LNCaP clone FGC (cell line): ENCODE results near the gene FAM227A.
"Not testable (repeated sequence)": the region's sequence is repeated elsewhere in the genome, so short reads cannot be mapped to it uniquely, and the experiment has no call there.

Experiments
- DNase-seq: peaks from one replicate; pipeline ENCODE4 v3.0.0-alpha.2; 2011; ENCODE audit warnings: low read depth
- H3K4me3 ChIP-seq: 2 replicates; pipeline ENCODE4 v1.5.1; 2011; ENCODE audit warnings: mild to moderate bottlenecking, low read depth, low read length, control low read depth
- TF ChIP-seq, protein P1 (sequence below): IDR thresholded peaks from 2 replicates; pipeline ENCODE4 v1.5.1; 2012; ENCODE audit warnings: mild to moderate bottlenecking; ENCODE audit not compliant: control insufficient read depth, insufficient read depth; ENCODE audit errors: extremely low read depth

The FAM227A gene

GRCh38 chr22:38657045-38657909, 1.1 kb upstream of the FAM227A start:
- TF ChIP-seq, protein P1, sequence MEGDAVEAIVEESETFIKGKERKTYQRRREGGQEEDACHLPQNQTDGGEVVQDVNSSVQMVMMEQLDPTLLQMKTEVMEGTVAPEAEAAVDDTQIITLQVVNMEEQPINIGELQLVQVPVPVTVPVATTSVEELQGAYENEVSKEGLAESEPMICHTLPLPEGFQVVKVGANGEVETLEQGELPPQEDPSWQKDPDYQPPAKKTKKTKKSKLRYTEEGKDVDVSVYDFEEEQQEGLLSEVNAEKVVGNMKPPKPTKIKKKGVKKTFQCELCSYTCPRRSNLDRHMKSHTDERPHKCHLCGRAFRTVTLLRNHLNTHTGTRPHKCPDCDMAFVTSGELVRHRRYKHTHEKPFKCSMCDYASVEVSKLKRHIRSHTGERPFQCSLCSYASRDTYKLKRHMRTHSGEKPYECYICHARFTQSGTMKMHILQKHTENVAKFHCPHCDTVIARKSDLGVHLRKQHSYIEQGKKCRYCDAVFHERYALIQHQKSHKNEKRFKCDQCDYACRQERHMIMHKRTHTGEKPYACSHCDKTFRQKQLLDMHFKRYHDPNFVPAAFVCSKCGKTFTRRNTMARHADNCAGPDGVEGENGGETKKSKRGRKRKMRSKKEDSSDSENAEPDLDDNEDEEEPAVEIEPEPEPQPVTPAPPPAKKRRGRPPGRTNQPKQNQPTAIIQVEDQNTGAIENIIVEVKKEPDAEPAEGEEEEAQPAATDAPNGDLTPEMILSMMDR, result no peak
- no peak for DNase-seq
- H3K4me3 ChIP-seq, result peak overlapping the region; percentile 97

DNA sequence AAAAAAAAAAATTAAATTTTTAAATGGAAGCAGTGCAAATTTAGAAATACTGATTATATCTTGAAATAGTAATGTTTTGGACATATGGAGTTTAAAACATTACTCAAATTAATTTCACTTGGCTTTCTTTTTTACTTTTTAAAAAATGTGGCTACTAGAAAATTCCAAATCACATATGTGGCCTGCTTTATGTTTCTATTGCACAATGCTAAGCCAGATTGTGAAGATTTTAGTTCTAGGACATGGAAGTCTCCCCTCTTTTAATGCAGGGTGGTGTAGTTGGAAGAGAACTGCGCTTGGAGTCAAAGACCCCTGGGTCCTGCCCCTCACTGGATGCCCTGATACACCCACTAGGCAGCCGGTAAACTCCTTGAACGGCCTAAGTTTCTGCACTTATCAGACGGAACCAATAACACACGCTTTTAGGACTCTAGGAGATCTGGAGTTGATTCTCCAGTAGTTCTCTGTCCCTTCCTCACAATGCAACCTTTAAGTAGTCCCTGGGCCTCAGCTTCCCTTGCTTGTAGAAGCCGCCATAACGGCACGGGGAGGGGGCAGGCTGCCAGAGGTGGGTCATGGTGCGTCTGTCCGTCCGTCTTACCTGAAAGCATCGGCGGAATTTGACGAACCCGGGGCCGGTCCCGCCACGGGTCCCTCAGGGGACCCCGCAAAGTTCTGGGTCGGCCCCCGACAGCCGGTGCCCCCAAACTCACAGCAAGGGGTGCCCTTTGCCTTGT, 505 bp downstream of the FAM227A start:
- DNase-seq, result no peak
- TF ChIP-seq, protein P1, result no peak
- peak overlapping the region; percentile 97 for H3K4me3 ChIP-seq

- no peak overlapping the region for H3K4me3 ChIP-seq
- no peak for DNase-seq
- TF ChIP-seq, protein P1, result no peak
These were observed 2.5 kb downstream of the FAM227A start for GRCh38 chr22:38653741-38654140.

GRCh38 chr22:38652859-38653258, 3.3 kb downstream of the FAM227A start:
- TF ChIP-seq, protein P1, result no peak
- no peak overlapping the region for H3K4me3 ChIP-seq
- DNase-seq, result no peak

DNA sequence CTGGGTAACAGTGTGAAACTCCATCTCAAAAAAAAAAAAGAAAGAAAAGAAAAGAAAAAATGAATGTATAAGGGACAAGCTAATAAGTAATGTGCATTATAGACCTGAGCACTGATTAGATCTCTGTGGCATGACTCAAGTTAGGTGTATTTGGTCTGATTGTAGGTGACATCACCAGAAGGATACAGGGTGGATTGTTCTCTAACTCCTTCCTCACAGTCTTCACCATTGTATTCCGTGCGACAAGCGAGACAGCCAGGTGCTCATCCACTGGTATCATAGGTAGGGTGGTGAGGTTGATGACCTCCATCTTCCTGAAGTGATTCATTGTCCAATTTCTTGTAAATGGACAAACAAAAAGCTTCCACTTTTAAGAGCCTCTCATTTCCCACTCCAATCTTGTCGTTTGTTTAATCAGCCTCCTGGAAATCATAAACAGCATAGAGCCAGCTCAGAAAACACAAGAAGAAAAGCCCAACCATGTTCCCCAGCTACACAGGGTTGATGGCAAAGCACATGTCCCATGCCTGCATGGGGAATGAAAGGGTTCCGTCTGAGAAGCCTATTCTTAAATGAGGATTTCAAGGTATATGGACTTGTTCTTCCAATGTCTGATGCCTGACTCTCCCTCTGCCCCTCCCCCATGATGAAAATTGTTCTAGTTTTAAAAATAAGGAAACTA, 6.2 kb downstream of the FAM227A start:
- DNase-seq, result no peak
- TF ChIP-seq, protein P1, result no peak
- H3K4me3 ChIP-seq, result no peak overlapping the region

DNA sequence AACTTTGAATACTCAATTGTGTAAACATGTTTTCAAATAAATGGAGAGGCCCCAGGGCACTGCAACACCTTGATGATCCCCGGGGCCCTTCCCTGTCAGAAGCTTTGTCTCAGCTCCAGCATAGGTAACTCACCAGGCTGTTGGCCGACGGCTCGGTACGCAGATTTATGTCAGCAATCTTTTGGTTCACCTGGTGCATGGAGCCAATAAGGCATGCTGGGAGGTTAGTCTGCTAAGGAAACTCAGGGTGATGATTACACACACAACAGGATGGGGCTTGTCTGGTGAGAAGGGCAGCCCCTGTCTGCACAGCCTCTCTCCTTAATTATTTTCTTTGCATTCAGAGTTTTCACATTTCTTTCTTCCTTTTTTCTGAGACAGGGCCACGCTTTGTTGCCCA, 10.8 kb downstream of the FAM227A start:
- no peak overlapping the region for H3K4me3 ChIP-seq
- DNase-seq, result no peak
- TF ChIP-seq, protein P1, result no peak

- H3K4me3 ChIP-seq, DNase-seq: not testable (repeated sequence)
These were observed 11.9 kb downstream of the FAM227A start for GRCh38 chr22:38644245-38644644.
